Stimulated activated CD4-positive, alpha-beta T cell treated with anti-CD3 and anti-CD28 coated beads, Interleukin-1b, Interleukin-23, amount 100 ng/mL, for 24 hours (primary cell): Measurements from ENCODE around the gene INA.
A peak's percentile ranks its signal among the peaks of the same experiment; 100 is the strongest.

Source experiments
- DNase-seq, 4 experiments: peaks; one replicate each; pipeline ENCODE4 v3.0.0-alpha.2; 2020; ENCODE audit warnings: low read depth in 4 of 4, low spot score in 1 of 4

Gene INA

DNA sequence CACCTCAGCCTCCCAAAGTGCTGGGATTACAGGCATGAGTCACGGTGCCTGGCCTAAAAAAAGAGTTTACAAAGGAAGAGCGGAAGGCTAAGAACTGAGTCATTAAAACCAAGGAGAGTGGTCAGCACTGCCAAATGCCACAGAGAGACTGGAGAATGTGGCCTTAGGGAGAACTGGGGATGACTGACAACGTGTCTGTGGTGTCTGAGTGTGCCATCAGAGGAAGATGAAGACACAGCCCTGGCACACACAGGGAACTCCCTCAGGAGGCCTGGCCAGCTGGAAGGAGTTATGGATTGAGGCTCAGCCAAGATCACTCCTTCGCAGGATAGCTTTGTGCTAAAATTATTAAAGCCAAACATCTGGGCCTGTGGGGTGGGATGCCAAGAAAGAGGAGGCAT is 3.9 kb upstream of the INA start:
- DNase-seq: no peak

DNA sequence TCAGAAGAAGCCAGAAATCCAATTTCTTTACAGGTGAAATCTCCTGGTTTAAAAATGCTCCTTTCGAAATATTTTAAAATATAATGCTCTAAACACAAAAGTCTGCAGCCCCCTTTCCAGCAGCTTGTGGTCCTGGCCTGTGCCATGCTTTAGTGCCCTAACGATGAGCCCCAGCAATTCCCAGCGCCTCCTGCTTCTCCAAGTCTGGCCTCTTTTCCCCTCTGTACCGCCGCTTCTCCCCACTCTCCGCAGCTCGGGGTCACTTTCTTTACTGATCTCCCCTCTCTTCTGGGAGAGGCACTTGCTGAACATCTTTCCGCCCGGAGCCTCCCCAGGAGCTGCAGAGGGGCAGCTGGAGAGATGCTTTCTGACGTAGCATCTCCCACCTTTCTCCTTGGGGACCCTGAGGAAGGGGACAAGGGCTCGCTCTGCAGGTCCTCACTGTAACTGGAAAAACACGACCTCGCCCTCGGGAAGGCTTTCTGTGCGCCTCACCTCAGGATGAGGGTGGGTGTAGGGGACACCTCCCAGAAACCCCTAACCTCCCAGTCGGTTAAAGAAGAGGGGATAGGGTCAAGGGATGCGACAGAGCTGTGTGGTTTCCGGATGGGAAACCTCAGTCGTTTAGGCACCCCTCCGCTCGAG is 565 bp upstream of the INA start:
- no peak for DNase-seq

DNA sequence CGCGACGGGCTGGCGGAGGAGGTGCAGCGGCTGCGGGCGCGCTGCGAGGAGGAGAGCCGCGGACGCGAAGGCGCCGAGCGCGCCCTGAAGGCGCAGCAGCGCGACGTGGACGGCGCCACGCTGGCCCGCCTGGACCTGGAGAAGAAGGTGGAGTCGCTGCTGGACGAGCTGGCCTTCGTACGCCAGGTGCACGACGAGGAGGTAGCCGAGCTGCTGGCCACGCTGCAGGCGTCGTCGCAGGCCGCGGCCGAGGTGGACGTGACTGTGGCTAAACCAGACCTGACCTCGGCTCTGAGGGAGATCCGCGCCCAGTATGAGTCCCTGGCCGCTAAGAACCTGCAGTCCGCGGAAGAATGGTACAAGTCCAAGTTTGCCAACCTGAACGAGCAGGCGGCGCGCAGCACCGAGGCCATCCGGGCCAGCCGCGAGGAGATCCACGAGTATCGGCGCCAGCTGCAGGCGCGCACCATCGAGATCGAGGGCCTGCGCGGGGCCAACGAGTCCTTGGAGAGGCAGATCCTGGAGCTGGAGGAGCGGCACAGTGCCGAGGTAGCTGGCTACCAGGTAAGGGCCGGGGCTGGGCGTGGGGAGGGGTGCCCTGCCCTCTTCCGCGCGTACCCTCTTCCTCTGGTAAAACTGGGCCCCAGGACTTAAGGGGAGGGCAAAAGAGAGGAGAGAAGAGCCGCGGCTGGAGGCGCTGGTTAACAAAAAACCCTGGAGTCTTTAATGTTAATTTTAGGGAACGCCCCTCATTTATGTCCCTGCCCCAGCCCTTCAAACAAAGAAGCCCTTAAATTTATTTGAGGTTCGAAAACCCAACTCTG is 987 bp downstream of the INA start:
- no peak for DNase-seq

DNA sequence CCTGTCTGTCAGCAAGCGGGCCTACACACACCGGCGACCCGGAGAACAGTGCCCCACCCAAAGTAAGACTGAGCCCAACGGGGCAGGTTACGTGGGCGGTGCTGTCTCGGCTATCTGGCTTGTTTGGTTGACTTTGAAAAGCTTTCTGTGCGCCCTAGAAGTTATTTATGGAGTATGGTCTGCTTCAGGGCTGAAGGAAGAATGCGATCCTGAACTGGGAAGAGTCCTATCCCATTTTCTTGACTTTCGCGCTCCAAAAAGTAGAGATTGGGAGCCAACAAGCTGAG is 1.5 kb downstream of the INA start:
- no peak for DNase-seq

DNA sequence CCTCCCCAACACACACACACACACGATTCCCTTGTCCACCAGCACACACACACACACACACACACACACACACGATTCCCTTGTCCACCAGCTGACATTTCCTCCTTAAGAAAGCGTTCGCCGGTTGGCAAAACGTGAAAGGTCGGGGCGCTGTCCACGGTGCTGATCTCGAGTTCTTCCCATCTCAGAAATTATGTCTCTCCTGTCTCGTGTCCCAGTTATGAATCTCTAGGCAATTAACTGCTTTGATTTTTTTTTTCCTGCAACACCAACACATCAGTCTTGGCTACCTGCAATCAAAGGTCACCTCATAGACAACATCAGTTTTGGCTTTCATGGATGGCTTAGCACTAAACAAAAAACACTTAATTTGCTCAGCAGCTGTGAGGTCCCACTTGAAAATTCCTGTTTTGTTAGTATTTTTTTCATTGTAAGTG is 1.9 kb downstream of the INA start:
- DNase-seq: peak in 1 of 4 experiments; percentile 22

DNA sequence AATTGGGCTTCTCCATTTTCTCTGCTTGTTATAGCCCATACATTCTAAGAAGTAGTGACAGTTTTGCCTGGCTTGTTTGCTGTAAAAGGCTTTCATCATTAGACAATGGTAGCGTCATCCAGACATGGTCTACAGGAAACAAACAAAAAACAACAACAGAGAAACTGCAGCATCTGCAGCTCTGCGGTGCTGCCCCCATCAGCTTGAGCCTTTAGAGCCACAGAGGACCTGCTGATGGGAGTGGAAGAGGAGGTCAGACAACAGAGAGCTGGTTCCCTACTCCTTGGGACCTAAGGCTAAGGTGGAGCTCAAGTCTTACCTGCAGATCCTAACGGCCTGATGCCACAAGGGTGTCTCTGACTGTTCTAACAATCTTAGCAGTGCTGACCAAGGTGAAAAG is 3.1 kb downstream of the INA start:
- DNase-seq: no peak

DNA sequence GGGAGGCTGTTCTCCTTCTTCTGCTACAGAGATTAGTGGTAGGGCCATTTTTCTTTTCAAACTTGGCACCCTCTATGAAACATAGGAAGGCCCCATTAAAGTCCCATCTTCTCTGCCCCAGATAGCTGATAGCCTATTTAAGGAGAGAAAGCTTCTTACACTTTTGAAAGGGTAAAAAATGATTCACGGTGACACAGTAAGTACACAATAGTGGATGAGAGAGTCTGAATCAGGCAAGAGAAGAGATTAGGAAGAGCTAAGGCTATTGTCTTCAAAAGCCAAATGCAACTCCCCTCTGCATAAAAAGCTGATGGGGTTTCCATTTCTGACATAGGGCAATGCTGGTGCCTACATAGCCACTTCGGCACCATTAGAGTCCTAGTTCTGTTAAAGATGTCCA is 3.6 kb downstream of the INA start:
- no peak for DNase-seq

DNA sequence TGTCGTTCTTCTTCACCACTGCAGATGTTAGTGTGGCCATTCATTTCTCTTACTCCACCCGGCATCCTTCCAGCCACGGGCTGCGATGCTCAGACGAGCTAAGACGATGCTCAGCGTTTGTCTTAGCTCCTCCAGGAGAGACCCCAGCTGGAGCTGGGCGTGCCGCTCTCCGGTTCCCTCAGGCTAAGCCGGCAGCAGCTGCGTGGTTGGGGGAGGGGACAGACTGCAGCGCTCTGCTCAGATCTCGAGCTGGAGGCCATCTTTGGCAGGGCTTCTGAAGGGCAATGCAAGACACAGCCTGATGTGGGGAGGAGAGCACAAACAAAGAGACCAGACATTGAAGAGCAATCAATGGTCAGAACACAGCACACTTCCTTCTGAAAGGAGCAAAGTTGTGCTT is 4.8 kb downstream of the INA start:
- no peak for DNase-seq

DNA sequence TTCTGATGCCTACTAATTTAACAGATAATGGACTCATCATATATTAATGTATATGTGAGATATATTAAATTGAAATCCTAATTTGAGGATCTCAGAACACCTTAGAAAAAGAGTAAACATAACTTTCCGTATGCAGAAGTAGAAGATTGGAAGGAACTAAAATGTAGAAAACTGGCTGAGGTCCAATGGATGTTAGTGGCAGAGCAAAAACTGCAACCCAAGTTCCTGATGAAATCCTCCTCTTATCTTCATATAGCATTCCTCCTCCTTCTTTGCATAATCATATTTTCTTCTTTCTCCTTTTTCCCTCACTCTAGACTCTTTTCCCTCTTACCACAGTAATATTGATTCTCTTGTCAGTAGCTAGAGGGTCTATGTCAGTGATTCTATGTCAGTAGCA is 6.0 kb downstream of the INA start:
- no peak for DNase-seq

DNA sequence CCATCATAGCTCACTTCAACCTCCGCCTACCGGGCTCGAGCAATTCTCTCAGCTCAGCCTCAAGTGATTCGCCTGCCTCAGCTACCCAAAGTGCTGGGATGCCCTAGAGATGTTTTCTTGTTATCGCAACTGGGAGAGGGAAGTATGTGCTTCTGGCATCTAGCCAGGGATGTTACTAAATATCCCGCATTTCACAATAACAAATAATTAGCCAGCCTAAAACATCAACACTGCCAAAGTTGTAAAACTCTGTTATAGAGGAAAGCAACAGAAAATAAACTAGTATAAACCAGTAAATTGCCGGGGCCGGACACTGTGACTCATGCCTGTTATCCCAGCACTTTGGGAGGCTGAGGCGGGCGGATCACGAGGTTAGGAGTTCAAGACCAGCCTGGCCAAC is 7.2 kb downstream of the INA start:
- no peak for DNase-seq

DNA sequence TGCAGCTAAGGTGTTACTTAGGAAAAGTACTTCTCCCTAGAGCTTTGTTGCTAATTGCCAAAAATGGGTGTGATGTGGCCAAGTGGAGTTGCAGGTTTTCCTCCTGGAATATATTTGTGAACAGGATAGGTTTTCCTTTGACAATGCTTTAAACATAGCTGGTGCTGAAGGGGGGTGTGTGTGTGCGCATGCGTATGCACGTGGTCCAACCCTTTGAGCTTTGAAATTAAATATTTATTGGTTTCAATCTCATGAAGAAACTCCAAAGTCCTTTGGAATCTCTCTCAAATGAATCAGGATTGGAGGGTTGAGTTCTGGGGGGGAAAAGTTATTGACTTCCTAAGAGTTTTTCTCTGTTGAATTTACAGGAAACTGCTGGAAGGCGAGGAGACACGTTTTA is 11.1 kb downstream of the INA start:
- no peak for DNase-seq

DNA sequence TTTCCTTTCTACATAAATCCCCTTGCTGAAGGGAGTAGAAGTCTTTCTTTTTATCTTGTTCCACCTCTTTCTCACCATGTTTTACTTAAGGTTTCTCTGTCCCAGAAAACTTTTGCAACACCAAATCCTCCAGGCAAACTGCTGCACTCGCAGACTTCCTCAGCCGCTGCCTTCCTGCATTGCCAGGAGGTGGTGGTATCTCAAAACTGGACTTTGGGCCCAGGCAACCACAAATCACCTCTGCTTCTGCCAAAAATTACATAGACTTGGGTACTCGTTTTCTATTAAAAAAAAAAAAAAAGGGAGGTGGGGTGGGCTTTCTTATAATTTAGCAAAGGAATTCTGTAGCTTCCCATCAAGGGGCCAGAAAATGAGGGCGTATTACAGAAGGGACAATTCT is 14.7 kb downstream of the INA start:
- DNase-seq: no peak

DNA sequence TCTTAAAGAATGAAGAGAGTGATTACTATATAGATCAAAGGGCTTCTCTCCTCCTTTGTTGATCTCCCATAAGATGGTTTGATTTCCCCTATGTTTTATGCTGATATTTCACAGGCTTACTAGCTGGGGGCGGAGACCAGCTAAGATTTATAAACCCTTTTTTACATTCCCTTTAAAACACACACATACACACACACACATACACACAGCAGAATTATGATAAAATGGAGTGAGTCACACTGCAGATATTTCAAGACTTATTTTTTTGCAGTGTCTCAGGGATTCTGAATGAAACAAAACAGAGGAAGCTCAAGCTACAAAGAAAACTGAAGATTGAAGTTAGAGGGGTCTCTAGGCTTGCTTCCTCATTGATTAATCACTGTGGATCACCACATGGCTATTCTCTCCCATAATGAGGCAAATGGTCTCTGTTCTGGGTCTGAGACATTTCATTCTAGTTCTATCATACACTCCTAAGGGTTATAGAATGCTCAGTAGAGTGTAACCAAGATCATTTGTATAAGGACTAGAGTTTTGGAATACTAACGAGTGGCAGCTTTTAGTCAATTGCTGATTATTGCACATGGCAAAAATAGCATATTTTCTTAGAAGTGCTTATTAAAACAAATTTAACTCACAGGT is 18.6 kb downstream of the INA start:
- no peak for DNase-seq

DNA sequence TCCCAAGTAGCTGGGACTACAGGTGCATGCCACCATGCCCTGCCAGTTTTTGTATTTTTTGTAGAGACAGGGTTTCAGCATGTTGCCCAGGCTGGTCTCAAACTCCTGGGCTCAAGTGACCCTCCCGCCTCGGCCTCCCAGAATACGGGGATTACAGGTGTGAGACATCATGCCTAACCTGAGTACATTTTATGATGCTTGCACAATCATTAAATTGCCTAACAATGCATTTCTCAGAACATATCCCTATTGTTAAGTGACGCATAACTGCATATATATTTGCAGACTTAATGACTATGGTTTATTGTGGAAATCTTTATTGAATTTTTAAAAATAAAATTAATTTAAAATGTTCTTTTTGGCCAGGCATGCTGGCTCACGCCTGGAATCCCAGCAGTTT is 30.7 kb downstream of the INA start:
- DNase-seq: no peak

DNA sequence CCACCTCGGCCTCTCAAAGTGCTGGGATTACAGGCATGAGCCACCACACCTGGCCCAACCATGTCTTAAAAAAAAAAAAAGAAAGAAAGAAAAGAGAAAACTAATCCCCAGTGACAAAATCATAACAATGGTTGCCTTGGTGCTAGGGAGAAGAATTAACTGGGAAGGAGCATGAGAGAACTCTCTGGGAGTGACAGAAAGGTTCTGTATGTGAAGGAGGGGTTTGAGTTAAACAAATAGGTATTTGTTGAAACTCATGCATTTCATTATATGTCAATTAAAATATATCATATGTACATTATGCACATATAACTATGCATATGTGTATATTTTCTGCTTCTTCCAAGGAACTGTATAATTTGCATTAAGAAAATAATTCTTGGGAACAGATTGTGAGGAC is 33.3 kb downstream of the INA start:
- DNase-seq: no peak

DNA sequence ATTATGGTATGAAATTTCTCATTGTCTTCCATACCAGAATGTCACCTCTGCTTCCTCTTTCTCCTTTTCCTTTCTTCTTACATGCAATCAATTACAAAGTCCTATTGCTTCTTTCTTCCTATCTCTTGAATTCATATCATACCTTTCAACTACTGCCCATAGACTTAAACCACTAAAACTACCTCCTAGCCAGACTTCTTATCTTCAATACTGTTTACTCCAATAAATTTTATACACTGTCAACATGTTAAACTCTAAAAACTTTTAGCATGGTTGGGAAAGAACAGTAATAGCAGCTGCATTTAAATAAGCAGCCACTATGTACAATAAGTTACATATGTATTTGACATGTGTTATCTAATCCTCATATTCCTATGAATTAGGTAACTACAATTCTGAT is 39.1 kb downstream of the INA start:
- no peak for DNase-seq

DNA sequence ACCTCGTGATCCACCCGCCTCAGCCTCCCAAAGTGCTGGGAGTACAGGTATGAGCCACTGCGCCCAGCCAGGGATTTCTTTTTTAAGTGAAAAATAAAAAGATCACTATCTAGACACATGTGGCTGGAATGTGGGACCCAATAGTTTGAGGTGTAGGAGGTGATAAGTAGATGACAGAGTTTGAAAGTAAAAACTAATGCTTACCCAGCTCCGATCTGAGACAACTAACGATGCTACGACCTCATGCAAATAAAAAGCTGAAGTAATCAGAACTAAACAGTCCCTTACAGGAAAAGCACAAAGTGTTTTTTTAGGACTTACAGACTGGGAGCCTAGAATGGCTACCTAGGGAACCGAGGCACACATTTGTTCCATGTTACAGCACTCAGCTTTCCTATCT is 51.0 kb downstream of the INA start:
- no peak for DNase-seq

DNA sequence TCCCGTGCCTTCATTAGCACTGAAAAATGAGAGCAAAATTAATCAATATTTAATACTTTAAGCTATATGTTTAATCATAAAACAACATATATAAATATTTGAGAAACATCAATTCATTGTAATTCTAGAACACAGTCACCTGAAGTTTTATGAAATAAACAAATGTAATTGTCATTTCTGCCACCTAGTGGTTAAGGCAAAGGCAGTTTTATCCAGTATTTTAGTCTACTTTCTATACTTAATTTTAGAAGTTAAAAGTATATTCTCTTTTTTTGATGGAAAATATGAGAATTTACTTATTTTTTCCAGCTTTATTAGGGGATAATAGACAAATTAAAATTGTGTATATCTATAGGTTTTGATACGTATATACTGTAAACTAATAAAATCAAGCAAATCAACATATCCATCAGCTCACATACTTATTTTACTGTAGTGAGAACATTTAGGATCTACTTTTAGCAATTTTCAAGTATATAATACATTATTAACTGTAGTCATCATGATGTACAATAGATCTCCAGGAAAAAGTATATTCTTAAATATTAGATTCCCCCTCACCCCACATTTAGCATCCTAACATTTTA is 57.1 kb downstream of the INA start:
- DNase-seq: no peak

DNA sequence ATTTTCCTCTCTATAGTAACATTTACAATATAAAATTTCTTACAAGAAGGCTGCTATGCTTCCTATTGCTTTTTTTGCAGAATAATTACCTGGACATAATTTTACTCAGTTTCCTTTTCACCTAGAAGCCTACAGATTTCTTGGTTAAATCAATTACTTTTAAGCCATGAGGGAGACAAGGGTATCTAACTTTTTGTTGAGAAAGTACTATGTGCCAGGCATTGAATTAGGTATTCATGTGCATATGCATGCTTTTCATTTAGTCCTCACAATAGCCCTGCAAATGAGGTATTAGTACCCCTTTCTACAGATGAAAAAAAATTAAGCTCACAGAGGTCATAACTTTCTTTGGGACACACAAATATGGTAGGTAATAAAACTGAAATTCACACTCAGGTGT is 57.6 kb downstream of the INA start:
- DNase-seq: no peak

DNA sequence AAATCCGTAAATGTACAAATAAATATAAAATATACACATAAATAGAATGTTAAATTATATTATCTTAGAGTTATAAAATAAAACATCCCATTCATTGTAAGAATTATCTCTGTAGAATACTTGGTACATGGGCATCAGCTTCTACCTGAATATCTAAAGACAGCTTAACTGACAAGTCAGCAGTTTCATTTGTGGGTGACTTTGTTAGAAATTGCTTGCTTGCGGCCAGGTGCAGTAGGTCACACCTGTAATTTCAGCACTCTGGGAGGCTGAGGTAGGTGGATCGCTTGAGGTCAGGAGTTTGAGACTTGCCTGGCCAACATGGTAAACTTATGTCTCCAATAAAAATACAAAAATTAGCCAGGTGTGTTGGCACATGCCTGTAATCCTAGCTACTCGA is 59.4 kb downstream of the INA start:
- no peak for DNase-seq
